PFSK-1 (cell line): Measurements from ENCODE around the gene BACH1.

Experiments
- FOXP2 ChIP-seq: optimal IDR thresholded peaks from 2 replicates; pipeline ENCODE3; 2011; ENCODE audit warnings: borderline replicate concordance, control low read depth, inconsistent platforms; ENCODE audit not compliant: insufficient read depth; ENCODE audit errors: extremely low read length, extremely low read depth
- POLR2AphosphoS5 ChIP-seq: IDR thresholded peaks from 2 replicates; pipeline ENCODE4 v1.6.1; 2012; ENCODE audit warnings: low read depth, mild to moderate bottlenecking, control low read depth, low read length, moderate library complexity
- REST ChIP-seq, 2 experiments: IDR thresholded peaks; 2 replicates each; pipeline versions ENCODE4 v1.6.1 to v1.8.0; 2011 to 2012; ENCODE audit warnings: low read depth in 2 of 2, low read length in 2 of 2, control low read depth in 1 of 2, inconsistent platforms in 1 of 2, mild to moderate bottlenecking in 1 of 2, moderate library complexity in 1 of 2; ENCODE audit not compliant: insufficient read depth in 1 of 2
- SIN3A ChIP-seq: IDR thresholded peaks from 2 replicates; pipeline ENCODE4 v1.6.1; 2012; ENCODE audit warnings: mild to moderate bottlenecking, low read length, moderate library complexity, borderline replicate concordance; ENCODE audit not compliant: insufficient read depth
- TAF1 ChIP-seq: IDR thresholded peaks from 2 replicates; pipeline ENCODE4 v1.6.1; 2012; ENCODE audit warnings: low read length, control low read depth, borderline replicate concordance; ENCODE audit not compliant: insufficient read depth

Gene BACH1

GRCh38 chr21:29321932-29322928 is 23.5 kb downstream of the BACH1 start:
- TF ChIP-seq SIN3A: no peak
- TF ChIP-seq TAF1: no peak
- TF ChIP-seq REST (IDR thresholded peaks at IDR 0.05; ENCODE audit: insufficient read depth in 1 of 2, low read depth in 2 of 2, low read length in 2 of 2): no peak
- TF ChIP-seq FOXP2: no peak
- TF ChIP-seq POLR2AphosphoS5: no peak

- no peak for TF ChIP-seq REST (IDR thresholded peaks at IDR 0.05; ENCODE audit: insufficient read depth in 1 of 2, low read depth in 2 of 2, low read length in 2 of 2)
- no peak for TF ChIP-seq TAF1
- TF ChIP-seq FOXP2: no peak
- no peak for TF ChIP-seq SIN3A
- no peak for TF ChIP-seq POLR2AphosphoS5
These were observed 24.5 kb downstream of the BACH1 start for GRCh38 chr21:29323189-29323588.

- no peak for TF ChIP-seq POLR2AphosphoS5
- no peak for TF ChIP-seq REST (IDR thresholded peaks at IDR 0.05; ENCODE audit: insufficient read depth in 1 of 2, low read depth in 2 of 2, low read length in 2 of 2)
- TF ChIP-seq FOXP2: no peak
- no peak for TF ChIP-seq TAF1
- no peak for TF ChIP-seq SIN3A
These were observed 28.3 kb downstream of the BACH1 start for GRCh38 chr21:29326914-29327554.

GRCh38 chr21:29329406-29329805 is 30.7 kb downstream of the BACH1 start:
- TF ChIP-seq TAF1 (no peak), POLR2AphosphoS5 (no peak), REST (IDR thresholded peaks at IDR 0.05; ENCODE audit: insufficient read depth in 1 of 2, low read depth in 2 of 2, low read length in 2 of 2) (no peak), SIN3A (no peak), FOXP2 (no peak)
